Fibroblast of lung (primary cell): ENCODE data around the gene TRMT2B. TPM values are rescaled to one million over a fixed set of nuclear protein-coding genes. Genes with fewer than 3 reads are reported as not detected.

Experiments
- DNase-seq, 2 donors: peaks; one replicate each; pipeline versions ENCODE4 v3.0.0 to v3.0.0-alpha.2; 2010; ENCODE audit warnings: low read depth in 2 of 2
- H2AFZ ChIP-seq: 2 replicates; pipeline ENCODE4 v1.5.1; 2012; ENCODE audit warnings: low read length, control low read depth, inconsistent platforms
- H3K27ac ChIP-seq: 2 replicates; pipeline ENCODE4 v1.5.1; 2011; ENCODE audit warnings: low read length, control low read depth; ENCODE audit not compliant: insufficient read depth
- H3K27me3 ChIP-seq: 2 replicates; pipeline ENCODE4 v1.5.1; 2011; ENCODE audit warnings: mild to moderate bottlenecking, low read length; ENCODE audit not compliant: control insufficient read depth, insufficient read depth
- H3K36me3 ChIP-seq: 2 replicates; pipeline ENCODE4 v1.5.1; 2011; ENCODE audit warnings: low read length; ENCODE audit not compliant: control insufficient read depth, insufficient read depth
- H3K4me1 ChIP-seq: 2 replicates; pipeline ENCODE4 v1.5.1; 2011; ENCODE audit warnings: low read length; ENCODE audit not compliant: control insufficient read depth, insufficient read depth; ENCODE audit errors: extremely low read depth
- H3K4me2 ChIP-seq: 2 replicates; pipeline ENCODE4 v1.5.1; 2011; ENCODE audit warnings: low read length, control low read depth; ENCODE audit not compliant: insufficient read depth; ENCODE audit errors: extremely low read depth
- H3K4me3 ChIP-seq, 4 experiments: fragments of 200-600 bp in 1 of 4; sonication (generic) in 1 of 4; replicated peaks in 1 of 4; 2 replicates each; pipeline ENCODE4 v1.5.1; 2011 to 2016; ENCODE audit warnings: low read length in 4 of 4, low read depth in 3 of 4, mild to moderate bottlenecking in 3 of 4, control low read depth in 2 of 4, inconsistent platforms in 1 of 4, mixed read lengths in 1 of 4; ENCODE audit not compliant: insufficient read depth in 1 of 4; ENCODE audit errors: control extremely low read depth in 1 of 4
- H3K79me2 ChIP-seq: 2 replicates; pipeline ENCODE4 v1.5.1; 2012; ENCODE audit warnings: mild to moderate bottlenecking, low read length, inconsistent platforms; ENCODE audit not compliant: control insufficient read depth, insufficient read depth
- H3K9ac ChIP-seq: 2 replicates; pipeline ENCODE4 v1.5.1; 2011; ENCODE audit warnings: mild to moderate bottlenecking, low read length, control low read depth; ENCODE audit not compliant: insufficient read depth
- H3K9me3 ChIP-seq: 2 replicates; pipeline ENCODE4 v1.5.1; 2012; ENCODE audit warnings: low read depth, low read length; ENCODE audit not compliant: control insufficient read depth, insufficient read depth
- H4K20me1 ChIP-seq: 2 replicates; pipeline ENCODE4 v1.5.1; 2011; ENCODE audit warnings: low read length; ENCODE audit not compliant: control insufficient read depth, insufficient read depth; ENCODE audit errors: extremely low read depth
- CTCF ChIP-seq, 2 donors: IDR thresholded peaks in 1 of 2; conservative IDR thresholded peaks in 1 of 2; 1 replicate in 1 of 2; 2 replicates in 1 of 2; pipeline ENCODE4 v1.5.1; 2011 to 2012; ENCODE audit warnings: low read length in 2 of 2, control low read depth in 1 of 2, inconsistent platforms in 1 of 2, low read depth in 1 of 2, mild to moderate bottlenecking in 1 of 2
- EZH2 ChIP-seq: IDR thresholded peaks from 2 replicates; pipeline ENCODE4 v1.5.1; 2012; ENCODE audit warnings: low read length, control low read depth, mild to moderate bottlenecking; ENCODE audit errors: missing control alignments
- polyA plus RNA-seq, 2 donors: library from polyadenylated mRNA; depleted of rRNA in 1 of 2; stranded (reverse) in 1 of 2; unstranded in 1 of 2; fragments of >200 nt; gene quantifications; 2 replicates each; pipeline ENCODE4 v1.2.1, GENCODE V29; 2011 to 2012; ENCODE audit warnings: missing spikeins in 1 of 2
- total RNA-seq: library from RNA; depleted of rRNA; stranded (reverse); fragments of >200 nt; gene quantifications from 2 replicates; pipeline ENCODE4 v1.2.1, GENCODE V29; 2014

Gene TRMT2B
- total and polyA plus RNA-seq, 2 donors (not counting 1 experiment from before 2014, with no cell fraction given), result 6.9 to 14.2 TPM

GRCh38 chrX:101079736-101080270 is 27.9 kb upstream of the TRMT2B start:
- TF ChIP-seq CTCF (conservative IDR thresholded peaks at IDR 0.05 in 1 of 2, IDR thresholded peaks at IDR 0.05 in 1 of 2; ENCODE audit: low read depth in 1 of 2, low read length in 2 of 2) (no peak), EZH2 (no peak)
- peak overlapping the region; percentile 49 for H3K4me2 ChIP-seq
- no peaks in the 10 kb centered on the region for H3K9me3 ChIP-seq
- H3K4me3 ChIP-seq, result peak overlapping the region; percentile 53 to 85 (median 67)
- no peak overlapping the region for H3K27ac ChIP-seq
- no peak overlapping the region for H3K9ac ChIP-seq
- H4K20me1 ChIP-seq, result no peaks in the 10 kb centered on the region
- no peaks in the 10 kb centered on the region for H3K4me1 ChIP-seq
- no peaks in the 10 kb centered on the region for H3K27me3 ChIP-seq
- no peaks in the 10 kb centered on the region for H3K79me2 ChIP-seq
- H2AFZ ChIP-seq, result no peak overlapping the region
- no peaks in the 10 kb centered on the region for H3K36me3 ChIP-seq
- no peak for DNase-seq

- H3K4me2 ChIP-seq, result peak within 1 kb of the TSS; percentile 49
- DNase-seq, result peak; percentile 44 to 60
- no peaks in the 10 kb centered on the region for H3K27me3 ChIP-seq
- H3K79me2 ChIP-seq, result no peaks in the 10 kb centered on the region
- TF ChIP-seq EZH2, result no peak
- TF ChIP-seq CTCF (conservative IDR thresholded peaks at IDR 0.05 in 1 of 2, IDR thresholded peaks at IDR 0.05 in 1 of 2; ENCODE audit: low read depth in 1 of 2, low read length in 2 of 2), result no peak
- H3K27ac ChIP-seq, result no peak within 1 kb of the TSS
- peak within 1 kb of the TSS; percentile 76 for H2AFZ ChIP-seq
- no peaks in the 10 kb centered on the region for H4K20me1 ChIP-seq
- H3K9ac ChIP-seq, result peak within 1 kb of the TSS; percentile 16
- no peaks in the 10 kb centered on the region for H3K36me3 ChIP-seq
- H3K9me3 ChIP-seq, result no peaks in the 10 kb centered on the region
- peak within 1 kb of the TSS; percentile 53 to 85 (median 67) for H3K4me3 ChIP-seq
- no peaks in the 10 kb centered on the region for H3K4me1 ChIP-seq
Observed at GRCh38 chrX:101078716-101079598, 27.0 kb upstream of the TRMT2B start, which contains the start of gene TMEM35A. TSS of gene TMEM35A (plus strand) at chrX:101078879. CDS start at chrX:101079003, 124 bp downstream.

GRCh38 chrX:101071582-101071981 is 19.7 kb upstream of the TRMT2B start:
- H3K9ac ChIP-seq, result no peak overlapping the region
- H3K36me3 ChIP-seq, result no peaks in the 10 kb centered on the region
- H3K4me2 ChIP-seq, result no peak overlapping the region
- H3K4me1 ChIP-seq, result no peaks in the 10 kb centered on the region
- H3K27ac ChIP-seq, result no peak overlapping the region
- no peak for TF ChIP-seq EZH2
- no peak for TF ChIP-seq CTCF (conservative IDR thresholded peaks at IDR 0.05 in 1 of 2, IDR thresholded peaks at IDR 0.05 in 1 of 2; ENCODE audit: low read depth in 1 of 2, low read length in 2 of 2)
- H3K4me3 ChIP-seq, result no peak overlapping the region
- H2AFZ ChIP-seq, result no peak overlapping the region
- H4K20me1 ChIP-seq, result no peaks in the 10 kb centered on the region
- DNase-seq, result no peak
- no peaks in the 10 kb centered on the region for H3K9me3 ChIP-seq
- no peaks in the 10 kb centered on the region for H3K27me3 ChIP-seq
- no peaks in the 10 kb centered on the region for H3K79me2 ChIP-seq
